ENCODE results near the gene B9D2. TPM values are rescaled to one million over a fixed set of nuclear protein-coding genes. Genes with fewer than 3 reads are reported as not detected.
A peak's percentile ranks its signal among the peaks of the same experiment; 100 is the strongest.

Gene B9D2
- polyA plus RNA-seq, 3 donors: 12.2 to 32.5 (median 25.1) TPM

DNA sequence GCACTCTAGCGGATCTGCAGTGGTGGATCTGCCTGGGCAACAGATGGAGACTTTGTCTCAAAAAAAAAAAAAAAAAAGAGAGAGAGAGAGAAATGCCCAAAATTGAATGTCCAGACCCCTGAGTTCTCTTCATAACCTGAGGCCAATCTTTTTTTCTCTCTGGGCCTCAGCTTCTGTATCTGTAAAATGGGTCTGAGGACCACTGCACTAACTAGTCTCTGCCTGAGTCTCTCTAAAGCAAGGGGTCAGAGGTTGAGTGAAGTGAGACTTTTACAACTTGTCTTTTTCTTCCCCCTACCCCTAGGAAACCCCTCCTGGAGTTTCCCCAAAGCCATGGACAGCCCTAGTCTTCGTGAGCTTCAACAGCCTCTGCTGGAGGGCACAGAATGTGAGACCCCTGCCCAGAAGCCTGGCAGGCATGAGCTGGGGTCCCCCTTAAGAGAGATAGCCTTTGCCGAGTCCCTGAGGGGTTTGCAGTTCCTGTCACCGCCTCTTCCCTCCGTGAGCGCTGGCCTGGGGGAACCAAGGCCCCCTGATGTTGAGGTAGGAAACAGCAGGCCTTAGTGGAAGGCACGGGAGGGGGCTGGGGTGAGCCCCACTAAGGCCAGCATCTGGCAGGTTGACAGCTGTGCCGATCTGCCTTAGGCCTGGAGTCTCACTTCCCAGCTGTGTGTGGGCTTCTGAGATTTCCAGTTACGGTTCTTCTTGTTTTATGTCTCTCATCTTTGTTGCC is 14.2 kb upstream of the B9D2 start:
- H3K4me3 ChIP-seq (replicated peaks in 1 of 3; ENCODE audit: low read depth in 2 of 3, low read length in 3 of 3): peak overlapping the region in 1 of 3 experiments; percentile 35
- peaks cover 17% of the 10 kb centered on the region for H3K79me2 ChIP-seq (ENCODE audit: insufficient read depth, low read length)
- H3K36me3 ChIP-seq (replicated peaks in 1 of 2; ENCODE audit: control insufficient read depth in 1 of 2, insufficient read depth in 2 of 2, low read length in 2 of 2): peaks cover 9 to 18% of the 10 kb centered on the region in 2 donors
- Mint-ChIP-seq H3K4me3 (peak overlapping the region in 1 of 2 donors; percentile 32), H3K9me3 (peaks cover 0 to 2% (median 0%) of the 10 kb centered on the region in 7 donors), H3K4me1 (peaks cover 46% of the 10 kb centered on the region), H3K27ac (peak overlapping the region in 4 of 7 donors; percentile 39 to 87 (median 78)), H3K27me3 (ENCODE audit: low read depth in 3 of 3) (peaks cover 0 to 2% (median 0%) of the 10 kb centered on the region in 3 donors), H3K36me3 (peaks cover 10 to 29% of the 10 kb centered on the region in 2 donors)
- peak in 1 of 3 donors; percentile 26 for DNase-seq
- H3K9ac ChIP-seq (ENCODE audit: insufficient read depth, low read length, poor library complexity, severe bottlenecking): no peak overlapping the region
- no peaks in the 10 kb centered on the region for H3K27me3 ChIP-seq (ENCODE audit: control insufficient read depth in 2 of 2, insufficient read depth in 2 of 2, low read length in 2 of 2)
- H4K20me1 ChIP-seq (ENCODE audit: insufficient read depth, low read length): no peaks in the 10 kb centered on the region
- TF ChIP-seq, protein P1, sequence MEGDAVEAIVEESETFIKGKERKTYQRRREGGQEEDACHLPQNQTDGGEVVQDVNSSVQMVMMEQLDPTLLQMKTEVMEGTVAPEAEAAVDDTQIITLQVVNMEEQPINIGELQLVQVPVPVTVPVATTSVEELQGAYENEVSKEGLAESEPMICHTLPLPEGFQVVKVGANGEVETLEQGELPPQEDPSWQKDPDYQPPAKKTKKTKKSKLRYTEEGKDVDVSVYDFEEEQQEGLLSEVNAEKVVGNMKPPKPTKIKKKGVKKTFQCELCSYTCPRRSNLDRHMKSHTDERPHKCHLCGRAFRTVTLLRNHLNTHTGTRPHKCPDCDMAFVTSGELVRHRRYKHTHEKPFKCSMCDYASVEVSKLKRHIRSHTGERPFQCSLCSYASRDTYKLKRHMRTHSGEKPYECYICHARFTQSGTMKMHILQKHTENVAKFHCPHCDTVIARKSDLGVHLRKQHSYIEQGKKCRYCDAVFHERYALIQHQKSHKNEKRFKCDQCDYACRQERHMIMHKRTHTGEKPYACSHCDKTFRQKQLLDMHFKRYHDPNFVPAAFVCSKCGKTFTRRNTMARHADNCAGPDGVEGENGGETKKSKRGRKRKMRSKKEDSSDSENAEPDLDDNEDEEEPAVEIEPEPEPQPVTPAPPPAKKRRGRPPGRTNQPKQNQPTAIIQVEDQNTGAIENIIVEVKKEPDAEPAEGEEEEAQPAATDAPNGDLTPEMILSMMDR (IDR thresholded peaks at IDR 0.05): peak; percentile 40
- H2AFZ ChIP-seq (ENCODE audit: insufficient read depth, low read depth, low read length, poor library complexity, severe bottlenecking): no peak overlapping the region
- H3K4me1 ChIP-seq (ENCODE audit: control insufficient read depth in 1 of 2, insufficient read depth in 2 of 2, low read length in 2 of 2): peaks cover 49 to 53% of the 10 kb centered on the region in 2 donors
- peak overlapping the region; percentile 22 for H3K4me2 ChIP-seq (replicated peaks; ENCODE audit: extremely low read depth, low read length, poor library complexity, severe bottlenecking)
- H3K27ac ChIP-seq (ENCODE audit: low read depth in 1 of 2, low read length in 2 of 2): peak overlapping the region; percentile 6 to 15
- no peaks in the 10 kb centered on the region for H3K9me3 ChIP-seq (replicated peaks in 1 of 2; ENCODE audit: control insufficient read depth in 1 of 2, insufficient read depth in 1 of 2, low read length in 2 of 2)
- 8% methylated on average over 6 of the region's 9 CpGs for WGBS (ENCODE audit: insufficient coverage)
- intact Hi-C loops (cut with micrococcal nuclease): loop anchor here in 1 of 2 donors (10.0 kb wide), 1 partner anchor 47 kb away; the partner anchor contains the start of gene B3GNT8

DNA sequence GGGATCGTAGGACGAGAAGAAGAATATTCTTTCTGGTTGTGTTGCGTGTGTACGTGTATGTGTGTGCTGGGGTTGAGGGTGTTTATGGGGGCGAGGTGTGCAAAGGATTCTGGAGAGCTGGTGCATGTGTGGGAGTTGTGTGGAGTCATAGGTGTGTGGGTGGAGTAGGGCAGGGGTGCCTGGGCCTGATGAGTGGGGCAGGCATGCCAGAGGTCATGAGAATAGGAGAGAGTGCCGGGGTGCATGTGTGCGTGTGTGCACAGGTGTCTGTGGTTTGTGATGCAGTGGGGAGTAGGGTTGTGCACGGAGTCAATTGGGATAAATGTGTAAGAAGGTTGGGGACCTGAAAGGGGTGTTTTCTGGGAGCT is 13.0 kb upstream of the B9D2 start:
- H2AFZ ChIP-seq (ENCODE audit: insufficient read depth, low read depth, low read length, poor library complexity, severe bottlenecking): peak overlapping the region; percentile 94
- Mint-ChIP-seq H3K27ac (peak overlapping the region in 6 of 7 donors; percentile 67 to 93 (median 80)), H3K36me3 (peaks cover 5 to 21% of the 10 kb centered on the region in 2 donors), H3K4me3 (peak overlapping the region; percentile 92 to 94), H3K9me3 (peaks cover 0 to 2% (median 0%) of the 10 kb centered on the region in 7 donors), H3K4me1 (peaks cover 48% of the 10 kb centered on the region), H3K27me3 (ENCODE audit: low read depth in 3 of 3) (peaks cover 0 to 2% (median 0%) of the 10 kb centered on the region in 3 donors)
- H3K79me2 ChIP-seq (ENCODE audit: insufficient read depth, low read length): peaks cover 28% of the 10 kb centered on the region
- H3K4me1 ChIP-seq (ENCODE audit: control insufficient read depth in 1 of 2, insufficient read depth in 2 of 2, low read length in 2 of 2): peaks cover 49 to 53% of the 10 kb centered on the region in 2 donors
- peak overlapping the region in 1 of 2 donors; percentile 78 for H3K27ac ChIP-seq (ENCODE audit: low read depth in 1 of 2, low read length in 2 of 2)
- H3K9ac ChIP-seq (ENCODE audit: insufficient read depth, low read length, poor library complexity, severe bottlenecking): peak overlapping the region; percentile 79
- 78% methylated on average over 8 of the region's 8 CpGs for WGBS (ENCODE audit: insufficient coverage)
- H4K20me1 ChIP-seq (ENCODE audit: insufficient read depth, low read length): no peaks in the 10 kb centered on the region
- H3K4me3 ChIP-seq (replicated peaks in 1 of 3; ENCODE audit: low read depth in 2 of 3, low read length in 3 of 3): peak overlapping the region; percentile 71 to 92 (median 83)
- TF ChIP-seq, protein P1 (IDR thresholded peaks at IDR 0.05): no peak
- intact Hi-C loops (cut with micrococcal nuclease): loop anchor here in 1 of 2 donors (10.0 kb wide), 1 partner anchor 48 kb away; the partner anchor contains the start of gene B3GNT8
- H3K27me3 ChIP-seq (ENCODE audit: control insufficient read depth in 2 of 2, insufficient read depth in 2 of 2, low read length in 2 of 2): no peaks in the 10 kb centered on the region
- peaks cover 3 to 6% of the 10 kb centered on the region in 2 donors for H3K36me3 ChIP-seq (replicated peaks in 1 of 2; ENCODE audit: control insufficient read depth in 1 of 2, insufficient read depth in 2 of 2, low read length in 2 of 2)
- no peaks in the 10 kb centered on the region for H3K9me3 ChIP-seq (replicated peaks in 1 of 2; ENCODE audit: control insufficient read depth in 1 of 2, insufficient read depth in 1 of 2, low read length in 2 of 2)
- H3K4me2 ChIP-seq (replicated peaks; ENCODE audit: extremely low read depth, low read length, poor library complexity, severe bottlenecking): peak overlapping the region; percentile 88
- DNase-seq: no peak
